ENCODE data around the gene MRC2. TPM values are rescaled to one million over a fixed set of nuclear protein-coding genes. Genes with fewer than 3 reads are reported as not detected.

MRC2 gene
- total RNA-seq, 3 donors from 2014 or later (not counting 1 experiment from before 2014, with no cell fraction given), result 0.23 to 0.54 (median 0.50) TPM

GRCh38 chr17:62617894-62618472 lies 9.5 kb upstream of the MRC2 start:
- Mint-ChIP-seq H3K4me3 (no peak overlapping the region), H3K27me3 (ENCODE audit: low read depth in 2 of 2) (no peaks in the 10 kb centered on the region), H3K27ac (no peak overlapping the region), H3K36me3 (peaks cover 14% of the 10 kb centered on the region), H3K9me3 (no peaks in the 10 kb centered on the region), H3K4me1 (no peaks in the 10 kb centered on the region)
- no peak for ATAC-seq
- intact Hi-C loops (cut with micrococcal nuclease), result no loop called here
- peaks cover 16% of the 10 kb centered on the region for H3K36me3 ChIP-seq (ENCODE audit: control insufficient read depth, insufficient read depth, low read length)
- H3K27ac ChIP-seq (ENCODE audit: low read length), result no peak overlapping the region
- H3K9me3 ChIP-seq (ENCODE audit: control insufficient read depth, insufficient read depth, low read length), result no peaks in the 10 kb centered on the region
- DNase-seq, result no peak
- TF ChIP-seq, protein P1, sequence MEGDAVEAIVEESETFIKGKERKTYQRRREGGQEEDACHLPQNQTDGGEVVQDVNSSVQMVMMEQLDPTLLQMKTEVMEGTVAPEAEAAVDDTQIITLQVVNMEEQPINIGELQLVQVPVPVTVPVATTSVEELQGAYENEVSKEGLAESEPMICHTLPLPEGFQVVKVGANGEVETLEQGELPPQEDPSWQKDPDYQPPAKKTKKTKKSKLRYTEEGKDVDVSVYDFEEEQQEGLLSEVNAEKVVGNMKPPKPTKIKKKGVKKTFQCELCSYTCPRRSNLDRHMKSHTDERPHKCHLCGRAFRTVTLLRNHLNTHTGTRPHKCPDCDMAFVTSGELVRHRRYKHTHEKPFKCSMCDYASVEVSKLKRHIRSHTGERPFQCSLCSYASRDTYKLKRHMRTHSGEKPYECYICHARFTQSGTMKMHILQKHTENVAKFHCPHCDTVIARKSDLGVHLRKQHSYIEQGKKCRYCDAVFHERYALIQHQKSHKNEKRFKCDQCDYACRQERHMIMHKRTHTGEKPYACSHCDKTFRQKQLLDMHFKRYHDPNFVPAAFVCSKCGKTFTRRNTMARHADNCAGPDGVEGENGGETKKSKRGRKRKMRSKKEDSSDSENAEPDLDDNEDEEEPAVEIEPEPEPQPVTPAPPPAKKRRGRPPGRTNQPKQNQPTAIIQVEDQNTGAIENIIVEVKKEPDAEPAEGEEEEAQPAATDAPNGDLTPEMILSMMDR (IDR thresholded peaks at IDR 0.05), result no peak
- H3K4me3 ChIP-seq (ENCODE audit: low read length), result no peak overlapping the region
- no peaks in the 10 kb centered on the region for H3K4me1 ChIP-seq (ENCODE audit: control insufficient read depth, insufficient read depth, low read length)
- no peaks in the 10 kb centered on the region for H3K27me3 ChIP-seq (ENCODE audit: control insufficient read depth, insufficient read depth, low read length)
- 78% methylated on average over 6 of the region's 6 CpGs for WGBS (ENCODE audit: insufficient coverage)

DNA sequence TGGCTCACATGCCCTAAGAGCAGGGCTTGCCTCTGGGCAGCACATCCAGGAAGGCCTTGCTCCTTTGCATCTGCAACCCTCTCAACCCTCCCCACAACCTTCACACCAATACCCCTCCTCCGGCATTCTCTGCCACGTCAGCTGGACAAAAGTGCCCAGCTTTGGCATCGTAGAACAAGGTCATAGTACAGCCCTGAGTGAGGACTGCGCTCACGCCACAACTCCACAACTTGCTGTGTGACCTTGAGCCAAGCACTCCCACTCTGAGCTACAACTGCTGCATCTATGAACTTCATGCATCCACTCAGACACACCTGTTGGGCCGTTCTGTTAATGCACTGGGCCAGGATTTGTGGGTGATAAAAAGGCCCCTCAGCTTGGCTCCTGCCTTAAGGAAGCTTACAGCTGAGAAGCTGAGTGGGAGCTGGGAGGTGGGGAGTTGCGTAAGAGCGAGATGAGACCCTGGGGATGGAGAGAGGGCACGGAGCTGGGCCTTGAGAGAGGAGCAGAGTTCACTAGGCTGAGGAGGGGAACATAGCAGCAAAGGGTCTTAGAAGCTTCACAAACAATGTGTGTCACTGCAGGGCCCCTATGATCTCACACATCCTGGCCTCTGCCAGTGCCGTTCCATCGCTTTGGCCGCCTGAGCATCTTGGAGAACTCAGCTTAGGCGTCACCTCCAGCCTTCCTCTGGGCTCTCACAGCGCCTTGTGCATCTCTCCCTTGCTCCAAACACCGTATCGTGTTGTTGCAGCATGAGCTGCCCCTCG lies 8.6 kb upstream of the MRC2 start:
- Histone ChIP-seq H3K27me3 (ENCODE audit: control insufficient read depth, insufficient read depth, low read length) (no peaks in the 10 kb centered on the region), H3K36me3 (ENCODE audit: control insufficient read depth, insufficient read depth, low read length) (peaks cover 16% of the 10 kb centered on the region), H3K4me3 (ENCODE audit: low read length) (no peak overlapping the region), H3K4me1 (ENCODE audit: control insufficient read depth, insufficient read depth, low read length) (no peaks in the 10 kb centered on the region), H3K9me3 (ENCODE audit: control insufficient read depth, insufficient read depth, low read length) (no peaks in the 10 kb centered on the region), H3K27ac (ENCODE audit: low read length) (no peak overlapping the region)
- WGBS (ENCODE audit: insufficient coverage), result 95% methylated on average over 17 of the region's 17 CpGs
- Mint-ChIP-seq H3K9me3 (no peaks in the 10 kb centered on the region), H3K4me1 (no peaks in the 10 kb centered on the region), H3K27me3 (ENCODE audit: low read depth in 2 of 2) (no peaks in the 10 kb centered on the region), H3K4me3 (no peak overlapping the region), H3K36me3 (peaks cover 13% of the 10 kb centered on the region), H3K27ac (no peak overlapping the region)
- ATAC-seq, result no peak
- intact Hi-C loops (cut with micrococcal nuclease), result no loop called here
- TF ChIP-seq, protein P1 (IDR thresholded peaks at IDR 0.05), result no peak
- DNase-seq, result no peak

GRCh38 chr17:62619417-62620155 lies 7.9 kb upstream of the MRC2 start:
- H3K27me3 ChIP-seq (ENCODE audit: control insufficient read depth, insufficient read depth, low read length), result no peaks in the 10 kb centered on the region
- no peak overlapping the region for H3K4me3 Mint-ChIP-seq
- no peak overlapping the region for H3K27ac ChIP-seq (ENCODE audit: low read length)
- peaks cover 6% of the 10 kb centered on the region for H3K36me3 Mint-ChIP-seq
- peaks cover 9% of the 10 kb centered on the region for H3K36me3 ChIP-seq (ENCODE audit: control insufficient read depth, insufficient read depth, low read length)
- intact Hi-C loops (cut with micrococcal nuclease), result no loop called here
- no peak for ATAC-seq
- no peak overlapping the region for H3K27ac Mint-ChIP-seq
- no peaks in the 10 kb centered on the region for H3K9me3 ChIP-seq (ENCODE audit: control insufficient read depth, insufficient read depth, low read length)
- H3K4me1 ChIP-seq (ENCODE audit: control insufficient read depth, insufficient read depth, low read length), result no peaks in the 10 kb centered on the region
- WGBS (ENCODE audit: insufficient coverage), result 94% methylated on average over 10 of the region's 10 CpGs
- no peak overlapping the region for H3K4me3 ChIP-seq (ENCODE audit: low read length)
- no peaks in the 10 kb centered on the region for H3K27me3 Mint-ChIP-seq (ENCODE audit: low read depth in 2 of 2)
- no peak for DNase-seq
- H3K4me1 Mint-ChIP-seq, result no peaks in the 10 kb centered on the region
- TF ChIP-seq, protein P1 (IDR thresholded peaks at IDR 0.05), result no peak
- no peaks in the 10 kb centered on the region for H3K9me3 Mint-ChIP-seq

Measured in natural killer cell (primary cell).